Right atrium auricular region (tissue), 2 donors: ENCODE data around the gene EFCAB11. TPM values are rescaled to one million over a fixed set of nuclear protein-coding genes. Genes with fewer than 3 reads are reported as not detected.

Source experiments
- DNase-seq: peaks from one replicate; pipeline ENCODE4 v3.0.0-alpha.2; 2019; ENCODE audit warnings: low spot score
- H3K27ac ChIP-seq, 2 donors: fragments of 200-600 bp; sonication (generic); 1 replicate in 1 of 2; 2 replicates in 1 of 2; pipeline ENCODE4 v1.5.1; 2016 to 2019
- H3K27me3 ChIP-seq, 2 donors: fragments of 200-600 bp; sonication (generic); one replicate each; pipeline versions ENCODE4 v1.5.1 to v1.6.0; 2017 to 2019
- H3K36me3 ChIP-seq: fragments of 200-600 bp; sonication (generic); one replicate; pipeline ENCODE4 v1.5.1; 2016
- H3K4me1 ChIP-seq, 2 donors: fragments of 200-600 bp; sonication (generic); one replicate each; pipeline versions ENCODE4 v1.5.1 to v1.6.0; 2017 to 2019
- H3K4me3 ChIP-seq, 2 donors: fragments of 200-600 bp; sonication (generic); 1 replicate in 1 of 2; 2 replicates in 1 of 2; pipeline ENCODE4 v1.5.1; 2017 to 2019; ENCODE audit warnings: mild to moderate bottlenecking in 1 of 2, moderate library complexity in 1 of 2
- H3K9me3 ChIP-seq, 2 donors: fragments of 200-600 bp; sonication (generic); one replicate each; pipeline ENCODE4 v1.5.1; 2019
- total RNA-seq, 2 donors: library from RNA; depleted of rRNA; stranded (reverse); fragments of >200 nt; gene quantifications; one replicate each; pipeline ENCODE4 v1.1.0, GENCODE V29; 2016
- TF ChIP-seq, protein P1 (sequence below), 2 donors: fragments of 200-600 bp; sonication (generic); IDR thresholded peaks; one replicate each; pipeline ENCODE4 v1.5.1; 2019; ENCODE audit warnings: antibody characterized with exemption in 2 of 2

Gene EFCAB11
- total RNA-seq, 2 donors from 2014 or later: 2.0 to 2.2 TPM

DNA sequence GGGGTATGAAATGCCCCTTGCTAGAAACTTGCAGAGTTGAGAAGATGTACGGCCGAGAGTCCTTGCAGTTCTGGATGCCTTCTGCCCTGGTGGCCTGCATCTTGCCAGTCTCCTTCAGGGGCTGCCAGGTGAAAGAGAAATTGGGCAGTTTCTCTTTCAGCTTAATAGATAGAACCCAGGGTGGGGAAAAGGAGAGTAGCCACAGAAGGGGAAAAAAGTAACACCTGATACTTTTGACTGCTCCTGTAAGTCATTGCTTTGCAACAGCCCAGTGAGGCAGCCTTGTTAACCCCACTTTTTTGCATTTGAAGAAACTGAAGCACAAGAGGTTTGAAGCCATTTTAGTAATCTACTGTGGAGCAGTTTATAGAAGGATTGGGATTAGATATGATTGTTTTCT, 28.8 kb upstream of the EFCAB11 start:
- H3K27me3 ChIP-seq: no peaks in the 10 kb centered on the region
- no peaks in the 10 kb centered on the region for H3K9me3 ChIP-seq
- H3K36me3 ChIP-seq: peaks cover 15% of the 10 kb centered on the region
- no peak for DNase-seq
- no peak overlapping the region for H3K27ac ChIP-seq
- no peak overlapping the region for H3K4me3 ChIP-seq
- no peaks in the 10 kb centered on the region for H3K4me1 ChIP-seq
- TF ChIP-seq, protein P1, sequence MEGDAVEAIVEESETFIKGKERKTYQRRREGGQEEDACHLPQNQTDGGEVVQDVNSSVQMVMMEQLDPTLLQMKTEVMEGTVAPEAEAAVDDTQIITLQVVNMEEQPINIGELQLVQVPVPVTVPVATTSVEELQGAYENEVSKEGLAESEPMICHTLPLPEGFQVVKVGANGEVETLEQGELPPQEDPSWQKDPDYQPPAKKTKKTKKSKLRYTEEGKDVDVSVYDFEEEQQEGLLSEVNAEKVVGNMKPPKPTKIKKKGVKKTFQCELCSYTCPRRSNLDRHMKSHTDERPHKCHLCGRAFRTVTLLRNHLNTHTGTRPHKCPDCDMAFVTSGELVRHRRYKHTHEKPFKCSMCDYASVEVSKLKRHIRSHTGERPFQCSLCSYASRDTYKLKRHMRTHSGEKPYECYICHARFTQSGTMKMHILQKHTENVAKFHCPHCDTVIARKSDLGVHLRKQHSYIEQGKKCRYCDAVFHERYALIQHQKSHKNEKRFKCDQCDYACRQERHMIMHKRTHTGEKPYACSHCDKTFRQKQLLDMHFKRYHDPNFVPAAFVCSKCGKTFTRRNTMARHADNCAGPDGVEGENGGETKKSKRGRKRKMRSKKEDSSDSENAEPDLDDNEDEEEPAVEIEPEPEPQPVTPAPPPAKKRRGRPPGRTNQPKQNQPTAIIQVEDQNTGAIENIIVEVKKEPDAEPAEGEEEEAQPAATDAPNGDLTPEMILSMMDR (IDR thresholded peaks at IDR 0.05): no peak

DNA sequence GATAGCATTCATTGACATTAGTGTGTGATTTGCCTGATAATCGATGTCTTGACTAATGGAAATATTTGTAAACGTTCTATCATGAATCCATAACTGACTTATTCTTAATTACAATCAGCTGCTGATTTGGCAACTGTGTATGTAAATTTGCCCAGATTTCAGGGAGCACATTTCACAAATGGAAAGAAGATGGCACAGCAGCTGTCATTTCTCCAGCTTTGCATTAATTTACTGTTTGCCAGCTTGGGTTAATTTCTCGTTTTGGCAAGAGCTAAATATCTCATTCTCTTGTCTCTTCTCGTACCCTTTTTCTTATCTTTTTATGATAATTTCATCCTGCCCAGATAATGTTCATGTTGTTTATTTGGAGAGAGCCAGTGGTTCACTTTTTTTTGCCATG, 24.1 kb upstream of the EFCAB11 start:
- no peaks in the 10 kb centered on the region for H3K4me1 ChIP-seq
- H3K4me3 ChIP-seq: no peak overlapping the region
- no peak for DNase-seq
- TF ChIP-seq, protein P1 (IDR thresholded peaks at IDR 0.05): no peak
- no peaks in the 10 kb centered on the region for H3K9me3 ChIP-seq
- no peak overlapping the region for H3K27ac ChIP-seq
- peaks cover 5% of the 10 kb centered on the region for H3K36me3 ChIP-seq
- H3K27me3 ChIP-seq: no peaks in the 10 kb centered on the region

DNA sequence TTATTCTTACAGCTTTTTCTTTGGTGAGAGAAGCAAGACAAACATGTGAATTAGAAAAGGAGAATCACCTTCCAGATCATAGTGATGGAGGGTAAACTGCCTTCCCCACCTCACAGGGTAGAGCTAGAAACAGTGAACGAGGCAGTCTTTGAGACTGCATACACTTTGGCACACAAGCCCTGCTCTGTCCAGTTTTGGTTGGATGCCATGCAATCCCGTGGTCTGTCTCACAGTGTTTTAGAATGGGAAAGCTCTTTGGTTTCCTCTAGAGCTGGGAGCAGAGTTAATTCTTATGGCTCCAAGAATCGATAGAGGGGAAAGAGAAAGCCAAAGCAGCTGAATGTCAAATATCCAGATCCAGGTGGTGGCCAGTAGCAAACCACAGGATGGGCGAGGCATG, 23.1 kb upstream of the EFCAB11 start:
- Histone ChIP-seq H3K4me1 (no peaks in the 10 kb centered on the region), H3K27ac (no peak overlapping the region), H3K9me3 (no peaks in the 10 kb centered on the region), H3K4me3 (no peak overlapping the region), H3K27me3 (no peaks in the 10 kb centered on the region), H3K36me3 (peaks cover 5% of the 10 kb centered on the region)
- no peak for DNase-seq
- TF ChIP-seq, protein P1 (IDR thresholded peaks at IDR 0.05): no peak

DNA sequence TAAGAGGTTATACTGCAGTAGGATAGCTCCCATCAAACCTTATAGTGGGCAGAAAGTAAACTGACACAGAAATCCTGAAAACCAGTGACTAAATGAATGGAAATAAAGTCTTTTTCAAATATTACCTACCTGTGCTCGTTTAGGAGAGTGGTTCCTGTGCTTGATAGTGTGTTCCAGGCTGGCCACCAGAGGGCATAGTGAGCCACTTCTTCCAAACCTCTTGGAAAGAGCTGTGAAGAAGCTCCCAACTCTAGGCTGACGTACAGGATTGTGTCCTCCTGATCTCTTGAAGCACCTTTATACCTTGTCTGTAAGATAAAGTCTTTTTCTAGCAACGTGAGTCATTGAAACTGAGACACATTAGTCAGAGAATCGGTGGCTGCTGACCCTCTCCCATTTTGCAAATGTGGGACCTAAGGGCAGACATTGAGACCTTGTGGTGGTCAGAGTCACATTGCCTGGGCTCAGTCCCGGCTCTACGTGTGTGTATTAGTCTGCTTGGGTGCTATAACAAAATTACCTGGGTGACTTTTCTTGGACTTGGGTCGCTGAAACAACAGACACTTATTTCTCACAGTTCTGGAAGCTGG, 18.8 kb upstream of the EFCAB11 start:
- no peak for DNase-seq
- Histone ChIP-seq H3K27ac (no peak overlapping the region), H3K36me3 (peaks cover 4% of the 10 kb centered on the region), H3K9me3 (no peaks in the 10 kb centered on the region), H3K4me3 (no peak overlapping the region), H3K4me1 (no peaks in the 10 kb centered on the region), H3K27me3 (no peaks in the 10 kb centered on the region)
- TF ChIP-seq, protein P1 (IDR thresholded peaks at IDR 0.05): peak; percentile 76 to 82

DNA sequence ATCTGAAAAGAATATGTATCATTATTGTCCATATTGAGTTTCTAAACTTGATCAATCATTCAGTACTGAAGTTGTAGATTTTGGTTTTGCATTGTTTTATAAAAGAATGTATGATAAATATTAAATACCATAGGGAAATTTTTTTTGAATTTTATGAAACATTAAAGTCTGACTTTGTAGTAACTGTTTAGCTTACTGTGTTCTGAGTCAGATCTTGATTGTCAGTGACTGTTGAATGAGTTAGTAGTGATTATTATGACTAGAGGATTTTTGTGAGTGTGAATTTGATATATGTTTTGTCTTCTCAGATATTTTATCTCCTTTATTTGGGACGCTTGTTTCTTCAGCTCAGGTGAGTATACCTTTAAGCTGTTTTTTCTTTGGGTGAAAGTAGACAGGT, 11.3 kb upstream of the EFCAB11 start:
- Histone ChIP-seq H3K36me3 (no peaks in the 10 kb centered on the region), H3K4me1 (no peaks in the 10 kb centered on the region)
- no peak for DNase-seq

More for the DNA sequence above, 11.3 kb upstream of the EFCAB11 start:
- H3K27me3 ChIP-seq: no peaks in the 10 kb centered on the region
- TF ChIP-seq, protein P1 (IDR thresholded peaks at IDR 0.05): no peak
- no peaks in the 10 kb centered on the region for H3K9me3 ChIP-seq
- no peak overlapping the region for H3K4me3 ChIP-seq
- H3K27ac ChIP-seq: no peak overlapping the region
